ENCODE measurements around the gene FAM161A.
A peak's percentile ranks its signal among the peaks of the same experiment; 100 is the strongest.
"Not testable (repeated sequence)": the region's sequence is repeated elsewhere in the genome, so short reads cannot be mapped to it uniquely, and the experiment has no call there.

FAM161A gene, protein sequence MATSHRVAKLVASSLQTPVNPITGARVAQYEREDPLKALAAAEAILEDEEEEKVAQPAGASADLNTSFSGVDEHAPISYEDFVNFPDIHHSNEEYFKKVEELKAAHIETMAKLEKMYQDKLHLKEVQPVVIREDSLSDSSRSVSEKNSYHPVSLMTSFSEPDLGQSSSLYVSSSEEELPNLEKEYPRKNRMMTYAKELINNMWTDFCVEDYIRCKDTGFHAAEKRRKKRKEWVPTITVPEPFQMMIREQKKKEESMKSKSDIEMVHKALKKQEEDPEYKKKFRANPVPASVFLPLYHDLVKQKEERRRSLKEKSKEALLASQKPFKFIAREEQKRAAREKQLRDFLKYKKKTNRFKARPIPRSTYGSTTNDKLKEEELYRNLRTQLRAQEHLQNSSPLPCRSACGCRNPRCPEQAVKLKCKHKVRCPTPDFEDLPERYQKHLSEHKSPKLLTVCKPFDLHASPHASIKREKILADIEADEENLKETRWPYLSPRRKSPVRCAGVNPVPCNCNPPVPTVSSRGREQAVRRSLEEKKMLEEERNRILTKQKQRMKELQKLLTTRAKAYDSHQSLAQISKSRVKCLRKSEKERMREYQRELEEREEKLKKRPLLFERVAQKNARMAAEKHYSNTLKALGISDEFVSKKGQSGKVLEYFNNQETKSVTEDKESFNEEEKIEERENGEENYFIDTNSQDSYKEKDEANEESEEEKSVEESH

GRCh38 chr2:61853847-61854563 lies at the start of gene FAM161A:
Gene FAM161A, minus strand, starts transcription at chr2:61854060. Its CDS starts 19 bp downstream, at chr2:61854041.
- peak; percentile 67 for DNase-seq

- DNase-seq, result no peak
These were observed 46.4 kb upstream of the FAM161A start for GRCh38 chr2:61900281-61900680.

- peak; percentile 5 for DNase-seq
These were observed 45.0 kb upstream of the FAM161A start for GRCh38 chr2:61898810-61899209.

DNA sequence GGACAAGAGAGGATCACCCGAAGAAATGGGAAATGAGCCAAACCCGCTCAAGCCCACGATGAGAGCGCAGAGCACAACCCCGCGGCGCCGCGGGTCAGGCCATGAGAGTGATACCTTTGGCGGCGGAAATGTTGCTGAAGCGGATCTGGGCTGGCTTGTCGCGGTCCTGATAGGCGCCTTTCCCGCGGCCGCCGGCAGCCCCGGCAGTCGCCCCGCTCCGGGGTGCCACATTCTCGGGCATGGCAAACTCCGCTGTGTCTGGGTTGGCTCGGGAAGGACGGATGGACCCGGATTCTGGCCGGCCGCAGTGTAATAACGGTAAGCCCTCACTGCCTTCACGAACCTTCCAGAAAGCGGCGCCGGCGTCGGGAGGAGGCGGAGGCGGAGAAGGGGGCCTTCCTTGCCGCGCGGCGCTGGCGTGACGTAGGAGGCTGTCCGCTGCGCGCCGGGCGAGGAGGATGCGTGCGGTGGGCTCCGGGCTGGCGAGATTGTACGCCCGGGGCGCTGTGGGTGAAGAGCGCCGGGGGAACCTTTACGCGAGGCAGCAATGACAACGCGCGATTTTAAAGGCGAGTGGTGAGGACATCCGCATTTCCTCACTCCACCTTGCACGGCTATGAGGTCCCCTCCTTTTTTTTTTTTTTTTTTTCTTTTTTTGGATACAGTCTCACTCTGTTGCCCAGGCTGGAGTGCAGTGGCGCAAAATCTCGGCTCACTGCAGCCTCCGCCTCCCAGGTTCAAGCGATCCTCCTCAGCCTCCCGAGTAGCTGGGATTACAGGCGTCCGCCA lies 34.6 kb upstream of the FAM161A start, which contains the start of gene CCT4:
Gene CCT4, minus strand, starts transcription at position 390 of the 789 bp plus-strand sequence. Its CDS starts 149 bp downstream, at position 241.
- peak; percentile 72 for DNase-seq

GRCh38 chr2:61887717-61888266 lies 33.9 kb upstream of the FAM161A start:
- DNase-seq, result no peak

DNA sequence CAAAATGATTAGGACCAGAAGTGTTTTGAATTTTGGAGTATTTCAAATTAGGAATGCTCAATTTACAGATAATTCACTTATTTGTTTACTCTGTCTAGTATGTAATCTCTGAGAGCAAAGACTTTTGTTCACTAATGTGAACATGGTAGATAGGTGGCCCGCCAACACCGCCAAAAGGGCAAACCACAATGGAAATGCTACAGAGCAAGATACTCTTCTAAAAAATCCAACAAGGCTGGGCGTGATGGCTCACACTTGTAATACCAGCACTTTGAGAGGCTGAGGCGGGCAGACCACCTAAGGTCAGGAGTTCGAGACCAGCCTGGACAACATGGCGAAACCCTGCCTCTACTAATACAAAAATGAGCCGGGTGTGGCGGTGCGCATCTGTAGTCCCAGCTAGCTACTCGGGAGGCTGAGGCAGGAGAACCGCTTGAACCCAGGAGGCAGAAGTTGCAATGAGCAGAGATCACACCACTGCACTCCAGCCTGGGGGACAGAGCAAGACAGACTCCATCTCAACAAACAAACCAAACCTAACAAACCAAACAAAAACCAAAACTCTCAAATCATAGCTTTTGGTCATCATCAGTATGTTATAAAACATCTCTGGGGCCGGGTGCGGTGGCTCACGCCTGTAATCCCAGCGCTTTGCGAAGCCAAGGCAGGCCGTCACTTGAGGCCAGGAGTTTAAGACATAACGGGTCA lies 32.2 kb upstream of the FAM161A start:
- no peak for DNase-seq

DNA sequence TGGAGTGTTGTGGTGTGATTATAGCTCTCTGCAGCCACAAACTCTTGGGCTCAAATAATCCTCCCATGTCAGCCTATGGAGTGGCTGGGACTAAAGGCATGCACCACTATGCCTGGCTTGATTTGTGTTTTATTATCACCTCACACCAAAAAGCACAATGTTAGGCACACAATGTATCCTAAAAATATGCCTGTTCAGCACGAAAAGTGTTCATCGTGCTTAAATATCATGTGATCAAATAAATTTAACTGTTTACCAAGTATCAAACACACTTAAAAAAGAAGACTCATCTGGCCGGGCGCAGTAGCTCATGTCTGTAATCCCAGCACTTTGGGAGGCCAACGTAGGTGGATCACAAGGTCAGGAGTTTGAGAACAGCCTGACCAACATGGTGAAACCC lies 29.0 kb upstream of the FAM161A start:
- no peak for DNase-seq

- DNase-seq, result not testable (repeated sequence)
These were observed 25.5 kb upstream of the FAM161A start for GRCh38 chr2:61879351-61879750.

GRCh38 chr2:61878761-61879160 lies 24.9 kb upstream of the FAM161A start:
- DNase-seq, result no peak

DNA sequence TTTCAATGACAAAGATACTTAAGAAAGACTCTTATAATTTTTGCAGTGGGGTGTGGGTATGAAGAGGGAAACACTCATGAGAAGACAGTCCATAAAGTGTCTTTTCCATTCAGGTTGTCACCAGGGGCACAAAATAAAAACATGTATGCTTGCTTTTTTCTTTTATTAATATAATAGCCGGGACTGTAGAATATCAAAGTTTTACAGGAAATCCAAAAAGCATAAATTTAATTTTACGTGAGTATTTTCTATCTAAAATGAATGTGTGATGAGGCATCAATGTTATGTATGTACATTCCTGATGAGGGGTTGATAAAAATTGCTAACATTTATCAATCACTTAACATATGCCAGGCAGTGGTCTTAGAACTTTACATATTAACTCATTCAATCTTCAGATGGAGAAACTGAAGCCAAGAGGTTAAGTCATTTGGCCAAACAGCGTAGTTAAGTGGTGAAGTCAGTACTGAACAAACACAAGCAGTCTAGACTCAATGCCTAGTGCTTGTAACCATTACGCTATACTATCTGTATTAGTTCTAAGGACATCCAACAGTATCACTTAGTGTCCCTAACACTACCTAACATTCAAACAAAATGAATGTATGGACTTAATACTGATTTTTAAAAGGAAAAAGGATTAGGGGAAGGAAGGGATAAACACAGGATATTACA lies 23.8 kb upstream of the FAM161A start:
- no peak for DNase-seq

- no peak for DNase-seq
These were observed 22.5 kb upstream of the FAM161A start for GRCh38 chr2:61876400-61876799.

GRCh38 chr2:61866482-61867089 lies 12.7 kb upstream of the FAM161A start:
- DNase-seq, result not testable (repeated sequence)

DNA sequence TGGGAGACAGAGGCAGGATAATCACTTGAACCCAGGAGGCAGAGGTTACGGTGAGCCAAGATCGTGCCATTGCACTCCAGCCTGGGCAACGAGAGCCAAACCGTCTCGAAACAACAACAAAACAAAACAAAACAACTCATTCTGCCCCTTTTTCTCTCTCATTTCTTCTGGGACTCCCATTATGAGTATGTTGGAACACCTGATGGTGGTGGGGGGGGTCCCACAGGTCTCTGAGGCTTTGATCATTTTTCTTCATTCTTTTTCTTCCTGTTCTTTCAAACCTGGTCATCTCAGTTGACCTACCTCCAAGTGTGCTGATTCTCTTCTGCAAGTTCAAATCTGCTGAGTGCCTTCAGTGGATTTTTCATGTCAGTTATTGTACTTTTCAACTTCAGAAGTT lies 8.2 kb upstream of the FAM161A start:
- DNase-seq, result no peak

GRCh38 chr2:61857224-61857623 lies 3.4 kb upstream of the FAM161A start:
- no peak for DNase-seq

- DNase-seq, result peak; percentile 38
These were observed 1.4 kb upstream of the FAM161A start for GRCh38 chr2:61855318-61855613.

GRCh38 chr2:61854564-61855317 lies 881 bp upstream of the FAM161A start:
- peak; percentile 93 for DNase-seq

DNA sequence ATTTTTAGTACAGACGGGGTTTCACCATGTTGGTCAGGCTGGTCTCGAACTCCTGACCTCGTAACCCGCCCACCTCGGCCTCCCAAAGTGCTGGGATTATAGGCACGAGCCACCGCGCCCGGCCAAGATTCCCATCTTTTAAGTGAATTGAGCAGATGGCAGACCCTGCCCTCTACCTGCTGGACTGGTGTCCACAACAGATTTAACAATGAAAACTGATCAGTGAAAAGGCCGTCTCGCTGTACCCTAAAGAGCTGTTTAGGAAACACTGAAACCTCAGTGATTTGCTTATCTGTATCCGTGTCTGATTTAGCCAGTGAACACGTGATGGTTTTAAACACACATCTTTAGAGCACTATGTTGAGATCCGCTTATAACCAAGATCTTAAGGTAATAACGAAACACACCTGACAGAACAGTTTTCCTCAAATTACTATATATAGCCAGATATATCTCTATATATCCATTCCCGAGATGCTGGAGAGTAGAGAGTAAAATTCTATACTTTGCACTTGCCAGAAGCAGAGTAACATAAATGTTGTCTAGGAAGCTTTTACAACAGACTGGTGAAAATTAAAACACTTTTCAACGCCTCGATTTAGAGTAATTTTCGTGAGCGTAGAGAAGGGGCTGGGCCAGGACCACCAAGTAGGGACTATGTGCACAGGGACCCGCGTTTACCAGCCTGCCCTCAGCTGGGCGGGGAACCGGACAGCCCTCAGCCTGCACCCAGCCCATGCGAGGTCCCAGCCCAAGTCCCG lies 594 bp downstream of the FAM161A start:
- DNase-seq, result no peak

DNA sequence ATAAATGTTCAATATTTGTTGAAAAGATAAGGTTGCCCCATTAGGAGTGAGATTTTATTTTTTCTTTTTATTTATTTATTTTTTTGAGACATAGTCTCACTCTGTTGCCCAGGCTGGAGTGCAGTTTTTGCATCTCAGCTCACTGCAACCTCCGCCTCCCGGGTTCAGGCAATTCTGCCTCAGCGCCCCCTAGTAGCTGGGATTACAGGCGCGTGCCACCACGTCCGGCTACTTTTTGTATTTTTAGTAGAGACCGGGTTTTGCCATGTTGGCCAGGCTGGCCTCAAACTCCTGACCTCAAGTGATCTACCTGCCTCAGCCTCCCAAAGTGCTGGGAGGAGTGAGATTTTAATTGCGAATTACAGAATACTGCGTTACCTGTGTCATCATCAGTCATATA lies 2.6 kb downstream of the FAM161A start:
- not testable (repeated sequence) for DNase-seq

- no peak for DNase-seq
These were observed 8.5 kb downstream of the FAM161A start for GRCh38 chr2:61845320-61845719.

Data from GF-D8 (cell line).